GM18951 (cell line): ENCODE measurements around the gene ZNRF1.

Source experiments
- POLR2A ChIP-seq: IDR thresholded peaks from 4 replicates; pipeline ENCODE4 v1.6.1; 2011; ENCODE audit warnings: mild to moderate bottlenecking; ENCODE audit not compliant: insufficient read length, insufficient read depth; ENCODE audit errors: extremely low read depth
- in situ Hi-C: fragments of 300-500 bp; cut with MboI; formaldehyde crosslinking; loops from one replicate; pipeline ENCODE4 v1.12.0; 2022; ENCODE audit warnings: low sequenced_read_pairs, mixed read lengths, inconsistent platforms; ENCODE audit not compliant: unreplicated experiment

The ZNRF1 gene

DNA sequence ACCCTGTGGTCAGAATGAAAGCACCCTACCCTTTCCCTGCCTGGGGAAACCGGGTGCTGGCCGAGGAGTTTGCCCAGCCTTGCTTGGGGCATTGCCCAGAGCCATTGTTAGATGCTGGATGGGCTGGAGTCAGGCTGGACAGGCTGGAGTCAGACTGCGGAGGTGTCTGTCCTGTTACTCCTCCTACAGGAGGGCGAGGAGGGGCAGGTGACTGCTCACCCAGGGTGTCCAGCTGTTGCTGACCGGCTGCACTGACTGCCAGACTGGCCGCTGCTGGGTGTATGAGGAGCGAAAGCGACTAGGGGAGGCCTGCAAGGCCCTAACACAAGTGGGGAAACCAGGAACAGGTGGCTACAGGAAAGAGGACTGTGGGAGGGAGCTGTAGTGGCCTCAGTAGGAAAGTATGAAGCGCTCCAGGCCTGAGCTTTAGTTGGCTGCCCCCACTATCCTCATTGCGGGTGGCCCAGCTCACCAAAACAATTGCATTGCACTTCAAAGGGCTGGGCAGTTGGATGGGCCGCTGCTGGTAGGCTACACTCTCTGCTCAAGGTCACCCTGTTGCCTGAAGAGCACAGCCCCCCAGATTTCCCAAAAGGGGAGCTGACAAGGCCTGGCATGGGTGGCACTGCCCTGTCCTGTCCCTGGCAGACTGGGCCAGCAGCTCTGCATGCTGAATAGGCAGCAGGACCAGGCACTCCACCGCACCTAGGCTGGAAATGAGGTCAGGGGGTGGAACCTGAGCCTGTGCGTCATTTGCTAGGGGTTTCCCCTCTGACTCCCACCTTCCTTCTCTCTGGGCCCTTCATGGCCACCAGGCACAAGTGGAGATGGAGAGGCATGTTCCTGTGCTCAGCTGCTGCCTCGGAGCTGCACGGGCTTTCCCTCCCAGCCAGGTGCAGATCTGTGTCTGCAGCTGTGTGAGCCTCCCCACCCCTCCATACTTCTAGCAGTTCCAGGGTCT, 99.4 kb downstream of the ZNRF1 start:
- no peak for TF ChIP-seq POLR2A

DNA sequence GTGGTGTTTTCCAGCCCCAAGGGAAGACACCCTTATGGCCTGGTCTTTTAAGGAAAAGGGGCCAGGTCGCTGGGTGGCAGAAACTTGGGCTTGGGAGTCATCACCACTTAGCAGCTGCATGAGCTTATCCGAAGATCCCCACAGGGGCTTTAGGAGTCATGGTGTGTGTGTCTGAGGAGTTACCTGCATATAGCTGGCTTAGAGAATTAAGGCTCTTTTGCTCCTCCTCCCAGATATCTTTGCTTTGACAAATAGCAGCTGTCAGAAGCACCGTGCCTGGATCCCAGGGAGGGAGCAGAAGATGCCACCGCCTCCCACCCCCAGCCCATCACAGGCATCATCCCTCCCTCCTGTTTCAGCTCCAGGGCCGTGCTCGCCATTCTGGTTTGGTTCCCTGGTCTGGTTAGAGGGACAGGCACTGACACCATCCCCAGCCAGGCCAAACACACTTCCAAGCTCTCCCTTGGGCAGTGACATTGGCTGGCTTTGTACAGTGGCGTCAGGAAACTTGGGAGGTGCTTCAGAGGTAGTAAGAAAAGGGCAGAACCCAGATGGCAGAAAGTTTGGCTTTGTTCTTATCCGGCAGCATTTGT, 100.3 kb downstream of the ZNRF1 start:
- in situ Hi-C loops: no loop called here

More for the DNA sequence above, 99.4 kb downstream of the ZNRF1 start:
- in situ Hi-C loops: no loop called here

DNA sequence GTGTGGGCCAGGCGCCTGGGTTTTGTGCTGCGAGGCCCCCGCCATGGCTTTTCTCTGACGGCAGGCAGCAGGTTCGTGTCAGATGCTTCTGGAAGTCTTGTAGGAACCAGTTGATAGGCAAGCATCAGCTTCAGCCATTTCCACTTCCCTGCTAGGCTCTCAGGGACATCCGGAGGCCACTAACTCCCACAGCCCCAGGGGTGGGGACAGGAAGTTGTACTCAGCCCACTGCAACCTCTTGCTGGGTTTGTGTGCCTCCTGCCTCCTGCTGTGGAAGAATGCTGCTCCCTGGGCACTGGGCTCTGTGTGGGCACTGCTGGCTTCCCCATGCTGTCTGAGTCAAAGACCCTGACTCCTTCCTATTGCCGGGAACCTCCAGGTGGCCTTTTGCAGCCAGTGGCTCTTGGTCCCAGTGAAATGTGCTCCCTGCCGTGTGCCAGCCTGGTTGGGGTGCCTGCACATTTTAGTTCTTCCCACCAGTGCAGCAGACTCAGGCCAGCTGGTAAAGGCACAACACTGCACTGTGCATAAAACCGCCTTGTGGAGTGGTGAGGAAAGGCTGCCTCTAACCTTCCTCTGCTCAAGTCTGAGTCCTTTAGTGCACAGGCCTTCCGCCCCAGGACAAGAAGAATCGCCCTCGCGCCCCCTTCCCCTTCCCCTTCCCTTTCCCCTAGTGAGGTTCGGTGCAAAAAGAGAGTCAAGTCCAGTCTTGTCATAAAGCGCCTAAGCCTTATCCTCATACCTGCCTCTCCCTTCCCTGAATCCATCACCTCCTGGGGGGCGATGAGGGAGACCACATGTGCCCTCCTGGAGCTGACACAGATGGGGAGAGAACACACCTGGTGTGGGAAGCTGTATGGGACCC, 101.1 kb downstream of the ZNRF1 start:
- no peak for TF ChIP-seq POLR2A
- in situ Hi-C loops: loop anchor here (10.0 to 25.0 kb wide), 2 partner anchors 105 to 388 kb away; partner anchors contain the start of genes MLKL and ZNRF1

More for the DNA sequence above, 100.3 kb downstream of the ZNRF1 start:
- TF ChIP-seq POLR2A: no peak

DNA sequence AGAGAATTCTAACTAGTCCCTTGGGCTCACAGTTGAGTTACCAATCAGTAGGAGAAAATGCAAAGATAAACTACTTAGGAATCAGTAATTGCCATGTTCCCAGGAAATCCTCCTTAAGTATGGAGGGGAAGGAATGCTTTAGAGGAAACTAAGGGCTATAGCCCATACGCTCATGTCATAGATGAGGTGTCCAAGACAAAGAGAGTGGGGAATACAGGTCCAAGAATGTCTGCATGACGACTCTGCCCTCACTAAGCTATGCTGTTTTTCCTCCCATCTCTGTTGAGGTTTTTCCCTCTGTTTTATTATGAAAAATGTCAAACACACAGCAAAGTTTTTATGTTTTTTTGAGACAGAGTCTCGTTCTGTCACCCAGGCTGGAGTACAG, 101.8 kb downstream of the ZNRF1 start:
- in situ Hi-C loops: loop anchor here (10.0 to 25.0 kb wide), 2 partner anchors 106 to 388 kb away; partner anchors contain the start of genes MLKL and ZNRF1

DNA sequence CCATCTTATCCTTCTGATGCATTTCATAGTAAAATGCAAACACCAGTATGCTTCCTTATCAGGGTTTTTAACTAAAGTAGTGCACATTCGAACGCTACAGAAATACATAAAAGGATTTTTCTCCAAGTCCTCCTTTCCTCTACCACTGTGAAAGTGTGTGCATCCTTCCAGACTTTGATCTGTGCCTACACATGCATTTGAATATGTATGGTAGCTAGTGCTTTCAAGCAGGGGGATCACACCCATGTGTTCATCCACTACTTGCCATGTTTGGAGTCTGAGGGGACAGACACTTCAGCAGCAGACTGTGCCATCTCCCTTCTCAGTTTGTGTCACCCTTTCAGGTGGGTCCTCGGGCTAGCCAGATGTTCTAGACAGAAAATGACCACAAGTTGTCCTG, 102.8 kb downstream of the ZNRF1 start:
- in situ Hi-C loops: loop anchor here (10.0 to 25.0 kb wide), 2 partner anchors 107 to 389 kb away; partner anchors contain the start of genes MLKL and ZNRF1
- no peak for TF ChIP-seq POLR2A

More for the DNA sequence above, 101.8 kb downstream of the ZNRF1 start:
- no peak for TF ChIP-seq POLR2A

DNA sequence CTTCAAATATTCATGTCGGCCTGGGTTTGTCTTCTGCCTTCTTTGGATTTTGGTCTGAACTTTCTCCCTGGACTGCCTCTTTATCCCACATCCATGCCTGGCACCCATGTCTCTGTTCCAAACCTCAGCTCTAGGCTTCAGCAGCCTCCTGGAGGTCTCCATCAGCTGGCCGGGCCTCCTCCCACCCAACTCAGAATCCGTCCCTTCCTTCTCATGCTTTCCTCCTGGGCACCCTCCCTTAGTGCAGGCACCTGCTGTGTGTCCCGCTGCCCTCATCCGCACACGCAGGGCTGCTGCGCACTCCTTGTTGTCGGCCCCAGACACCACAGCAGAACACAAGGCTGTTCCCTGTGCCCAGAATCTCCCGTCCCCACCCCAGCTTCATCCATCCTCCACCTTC, 103.8 kb downstream of the ZNRF1 start:
- no peak for TF ChIP-seq POLR2A
- in situ Hi-C loops: loop anchor here (10.0 to 25.0 kb wide), 2 partner anchors 108 to 390 kb away; partner anchors contain the start of genes MLKL and ZNRF1

DNA sequence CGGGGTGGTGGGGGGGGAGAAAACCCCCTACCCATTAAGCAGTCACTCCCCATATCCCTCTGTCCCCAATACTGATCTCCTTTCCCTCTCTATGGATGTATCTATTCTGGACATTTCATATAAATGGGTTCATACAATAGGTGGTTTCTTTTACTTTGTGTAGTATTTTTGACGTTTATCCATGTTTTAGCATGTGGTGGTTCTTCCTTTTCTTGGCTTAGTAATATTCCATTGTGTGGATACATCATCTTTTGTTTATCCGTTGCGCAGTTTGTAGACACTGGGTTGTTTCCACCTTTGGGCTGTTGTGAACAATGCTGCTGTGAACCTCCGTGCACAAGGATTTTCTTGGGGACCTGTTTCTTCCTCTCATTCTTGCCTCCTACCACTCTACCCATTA, 105.2 kb downstream of the ZNRF1 start:
- in situ Hi-C loops: loop anchor here (10.0 to 25.0 kb wide), 2 partner anchors 109 to 392 kb away; partner anchors contain the start of genes MLKL and ZNRF1
- TF ChIP-seq POLR2A: no peak

DNA sequence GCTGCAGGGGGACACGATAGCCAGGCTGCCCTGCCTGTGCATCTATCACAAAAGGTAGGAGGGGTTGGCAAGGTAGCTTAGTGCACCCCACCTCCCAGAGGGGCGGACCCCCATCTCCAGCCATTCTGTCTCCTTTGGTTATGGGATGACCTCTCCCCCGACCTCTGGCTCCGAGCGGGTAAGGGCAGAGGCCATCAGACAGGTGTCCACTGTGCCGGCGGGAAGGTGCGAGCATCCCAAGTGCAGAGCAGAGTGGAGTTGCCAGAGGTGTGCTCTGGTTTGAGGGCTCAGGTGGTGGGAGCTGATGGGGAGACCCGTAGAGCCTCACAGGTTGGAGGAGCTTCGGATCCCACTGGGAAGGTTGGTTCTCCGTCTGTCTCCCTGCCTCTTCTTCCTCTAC, 106.0 kb downstream of the ZNRF1 start:
- in situ Hi-C loops: loop anchor here (5.0 to 25.0 kb wide), 3 partner anchors 93 to 393 kb away; partner anchors contain the start of genes MLKL and ZNRF1
- TF ChIP-seq POLR2A: no peak

DNA sequence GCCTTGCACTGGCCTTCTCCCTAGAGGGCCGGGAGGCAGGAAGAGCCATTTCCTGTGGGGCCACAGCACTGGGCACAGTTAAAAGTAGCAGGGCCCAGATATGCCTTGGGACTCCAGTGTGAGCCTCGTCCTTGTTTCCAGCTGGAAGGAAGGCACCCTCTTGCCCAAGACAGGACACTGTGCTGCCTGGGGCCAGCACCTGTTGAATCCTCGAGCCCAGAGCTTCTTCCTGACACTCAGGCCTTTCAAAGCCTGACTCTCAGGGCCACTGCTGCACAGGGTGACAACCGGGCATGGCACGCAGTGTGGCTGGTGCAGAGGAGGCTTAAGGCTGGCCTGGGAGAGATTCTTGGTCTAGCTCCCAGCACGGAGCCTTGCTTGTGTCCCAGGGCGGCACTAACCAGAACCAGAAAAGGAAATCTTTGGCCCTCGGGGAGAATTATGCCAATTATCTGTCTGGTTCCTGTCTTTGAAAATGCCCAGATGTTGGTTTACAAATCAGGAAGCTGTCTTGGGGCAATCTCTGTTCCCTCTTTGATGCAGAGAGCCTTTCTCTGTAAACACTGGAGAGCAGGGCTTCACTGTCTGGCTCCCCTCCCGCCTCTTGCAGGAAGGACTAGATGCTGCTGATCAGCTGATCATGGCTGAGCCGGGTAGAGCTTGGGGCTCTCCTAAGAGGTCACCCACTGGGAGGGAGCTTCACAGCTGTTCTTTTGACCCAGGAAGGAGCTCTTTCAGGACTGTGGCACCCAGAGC, 106.7 kb downstream of the ZNRF1 start:
- TF ChIP-seq POLR2A: no peak
- in situ Hi-C loops: loop anchor here (5.0 to 25.0 kb wide), 3 partner anchors 93 to 393 kb away; partner anchors contain the start of genes MLKL and ZNRF1

DNA sequence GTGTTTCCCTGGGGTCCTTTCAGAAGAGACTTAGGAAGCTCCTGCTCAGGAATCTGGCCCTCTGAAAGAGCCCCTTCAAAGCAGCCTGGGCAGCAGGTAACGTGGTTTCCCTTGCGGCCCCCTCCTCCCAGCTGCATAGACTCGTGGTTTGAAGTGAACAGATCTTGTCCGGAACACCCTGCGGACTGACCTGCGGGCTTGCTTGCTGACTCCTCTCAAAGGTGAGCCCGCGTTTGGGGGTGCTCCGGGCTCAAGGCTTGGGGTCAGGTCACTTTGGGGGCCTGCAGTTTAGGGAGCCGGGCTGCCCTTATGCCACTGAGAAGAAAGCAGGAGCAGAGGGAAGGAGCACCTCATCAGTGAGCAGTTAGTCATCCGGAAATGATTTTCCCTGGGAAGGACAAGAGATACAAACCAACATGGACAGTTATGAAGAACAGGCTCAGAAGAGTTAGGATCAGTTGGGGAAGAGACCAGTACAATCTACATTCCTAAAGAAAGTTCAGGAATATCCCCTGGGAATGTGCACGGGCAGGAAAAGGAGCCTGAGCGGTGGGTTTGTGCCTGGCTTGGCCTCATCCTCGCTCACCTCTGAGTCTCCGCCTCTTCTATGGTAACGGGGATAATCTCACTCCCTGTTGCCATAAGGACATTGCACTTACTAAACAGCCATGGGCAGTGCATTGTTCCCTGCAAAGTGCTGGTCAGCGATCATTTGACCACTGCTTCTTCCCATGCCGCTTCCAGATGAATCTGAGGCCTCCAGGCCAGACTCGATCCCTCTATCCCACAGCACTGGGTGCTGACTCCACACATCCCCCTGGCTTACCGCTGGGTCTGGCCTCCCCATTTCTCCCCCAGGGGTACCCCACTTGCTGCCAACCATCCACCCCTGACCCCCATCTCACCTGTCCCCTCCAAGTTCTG, 107.8 kb downstream of the ZNRF1 start:
- no peak for TF ChIP-seq POLR2A
- in situ Hi-C loops: loop anchor here (5.0 to 25.0 kb wide), 3 partner anchors 94 to 394 kb away; partner anchors contain the start of genes MLKL and ZNRF1

DNA sequence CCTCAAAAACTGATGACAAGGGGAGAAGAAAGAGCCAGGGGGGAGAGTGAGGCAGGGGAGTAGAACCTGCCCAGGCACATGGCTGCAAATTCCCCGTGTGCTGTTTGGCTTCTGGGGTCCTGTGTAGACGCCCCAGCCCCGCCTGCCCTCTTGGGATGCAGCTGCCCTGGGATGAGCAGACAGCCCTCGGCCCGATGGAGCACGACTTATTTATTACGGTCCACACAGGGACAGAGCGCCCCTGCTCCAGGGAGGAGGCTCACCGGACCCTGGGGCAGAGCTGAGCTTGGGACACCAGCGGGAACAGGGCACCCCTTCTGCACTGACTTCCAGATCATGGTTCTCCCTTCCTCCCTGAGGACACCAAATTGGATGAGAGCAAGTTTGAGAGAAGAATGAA, 108.7 kb downstream of the ZNRF1 start:
- TF ChIP-seq POLR2A: no peak
- in situ Hi-C loops: loop anchor here (5.0 to 25.0 kb wide), 3 partner anchors 95 to 395 kb away; partner anchors contain the start of genes MLKL and ZNRF1
